T-helper 1 cell treated with Interleukin-12 subunit alpha and Interleukin-12 subunit beta and Interleukin-4 antibody, amounts not matched to agents 30 μg/mL and 1 μg/mL, for 36 hours (primary cell): ENCODE data around the gene SPIN1.

Experiments
- H3K27ac Mint-ChIP-seq: one replicate; pipeline ENCODE4 v1.8.0; 2021; ENCODE audit warnings: mild to moderate bottlenecking, mixed read lengths
- H3K27me3 Mint-ChIP-seq: one replicate; pipeline ENCODE4 v1.8.0; 2021; ENCODE audit warnings: low read depth, mixed read lengths
- H3K36me3 Mint-ChIP-seq: one replicate; pipeline ENCODE4 v1.8.0; 2021; ENCODE audit warnings: low read depth, mixed read lengths
- H3K4me1 Mint-ChIP-seq: one replicate; pipeline ENCODE4 v1.8.0; 2021; ENCODE audit warnings: low read depth, mixed read lengths
- H3K4me3 Mint-ChIP-seq: one replicate; pipeline ENCODE4 v1.8.0; 2021; ENCODE audit warnings: mild to moderate bottlenecking, moderate library complexity, mixed read lengths
- H3K9me3 Mint-ChIP-seq: one replicate; pipeline ENCODE4 v1.8.0; 2021; ENCODE audit warnings: mixed read lengths

Gene SPIN1

DNA sequence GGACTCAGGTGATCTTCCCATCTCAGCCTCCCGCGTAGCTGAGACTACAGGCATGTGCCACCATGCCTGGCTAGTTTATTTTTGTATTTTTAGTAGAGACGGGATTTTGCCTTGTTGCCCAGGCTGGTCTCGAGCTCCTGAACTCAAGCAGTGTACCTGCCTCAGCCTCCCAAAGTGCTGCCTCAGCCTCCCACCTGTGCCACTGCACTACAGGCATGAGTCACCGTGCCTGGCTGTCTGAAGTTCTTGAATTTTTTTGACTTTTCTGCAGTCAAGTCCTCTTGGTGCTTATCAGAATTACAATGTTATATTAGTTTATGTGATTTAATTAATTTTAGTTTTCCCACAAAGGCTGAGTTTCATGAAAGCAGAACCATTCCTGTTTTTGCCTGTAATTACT lies 9.8 kb downstream of the SPIN1 start:
- Mint-ChIP-seq H3K36me3 (peaks cover 11% of the 10 kb centered on the region), H3K27ac (no peak overlapping the region), H3K4me1 (peaks cover 19% of the 10 kb centered on the region), H3K27me3 (no peaks in the 10 kb centered on the region), H3K4me3 (no peak overlapping the region), H3K9me3 (no peaks in the 10 kb centered on the region)

DNA sequence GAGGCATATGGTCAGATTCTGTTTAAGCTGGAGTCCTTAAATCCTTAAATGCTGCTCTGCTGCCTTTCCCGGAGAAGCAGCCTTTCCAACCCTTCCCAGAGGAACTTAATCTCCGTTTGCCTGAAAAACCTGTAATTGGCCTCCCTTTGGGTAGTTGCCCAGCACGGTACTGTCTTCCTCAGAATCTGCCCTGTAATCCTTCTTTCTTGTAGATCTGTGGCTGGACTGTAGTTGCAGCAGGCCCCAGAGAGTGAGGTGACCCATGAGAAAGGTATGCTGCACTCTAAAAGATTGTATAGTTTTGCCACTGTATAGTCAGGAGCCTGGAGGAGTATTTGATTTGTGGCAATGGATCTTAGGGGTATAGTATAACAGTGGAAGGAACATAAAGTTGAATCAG lies 11.7 kb downstream of the SPIN1 start:
- no peak overlapping the region for H3K27ac Mint-ChIP-seq
- no peaks in the 10 kb centered on the region for H3K9me3 Mint-ChIP-seq
- no peaks in the 10 kb centered on the region for H3K27me3 Mint-ChIP-seq
- H3K36me3 Mint-ChIP-seq: peaks cover 11% of the 10 kb centered on the region
- H3K4me1 Mint-ChIP-seq: peaks cover 19% of the 10 kb centered on the region
- H3K4me3 Mint-ChIP-seq: no peak overlapping the region

DNA sequence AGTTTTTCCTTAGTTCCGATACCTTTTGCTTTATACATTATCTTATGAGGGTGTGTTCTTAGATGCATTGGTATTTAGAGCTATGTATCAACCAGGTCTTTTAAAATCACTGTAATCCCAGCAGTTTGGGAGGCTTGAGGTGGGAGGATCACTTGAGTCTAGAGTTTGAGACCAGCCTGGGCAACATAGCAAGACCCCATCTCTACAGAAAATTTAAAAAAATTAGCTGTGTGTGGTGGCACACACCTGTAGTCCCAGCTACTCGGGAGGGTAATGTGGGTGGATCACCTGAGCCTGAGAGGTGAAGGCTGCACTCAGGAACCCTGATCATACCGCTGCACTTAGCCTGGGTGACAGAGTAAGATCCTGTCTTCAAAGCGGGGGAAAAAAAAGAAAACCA lies 15.1 kb downstream of the SPIN1 start:
- H3K4me1 Mint-ChIP-seq: peaks cover 14% of the 10 kb centered on the region
- H3K9me3 Mint-ChIP-seq: no peaks in the 10 kb centered on the region
- H3K27me3 Mint-ChIP-seq: no peaks in the 10 kb centered on the region
- H3K27ac Mint-ChIP-seq: no peak overlapping the region
- no peak overlapping the region for H3K4me3 Mint-ChIP-seq
- peaks cover 10% of the 10 kb centered on the region for H3K36me3 Mint-ChIP-seq

DNA sequence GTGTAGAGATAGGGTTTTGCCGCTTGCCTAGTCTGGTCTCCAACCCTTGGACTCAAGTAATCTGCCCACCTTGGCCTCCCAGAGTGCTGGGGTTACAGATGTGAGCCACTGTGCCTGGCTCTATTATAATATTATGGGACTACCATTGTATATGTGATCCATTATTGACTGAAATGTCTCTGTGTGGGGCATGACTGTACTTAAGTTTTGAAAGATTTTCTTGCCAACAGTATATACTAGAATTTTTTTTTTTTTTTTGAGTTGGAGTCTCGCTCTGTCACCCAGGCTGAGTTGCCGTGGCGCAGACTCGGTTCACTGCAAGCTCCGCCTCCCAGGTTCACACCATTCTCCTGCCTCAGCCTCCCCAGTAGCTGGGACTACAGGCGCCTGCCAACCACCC lies 17.8 kb downstream of the SPIN1 start:
- Mint-ChIP-seq H3K27me3 (no peaks in the 10 kb centered on the region), H3K9me3 (peaks cover 14% of the 10 kb centered on the region), H3K4me1 (peaks cover 9% of the 10 kb centered on the region)

DNA sequence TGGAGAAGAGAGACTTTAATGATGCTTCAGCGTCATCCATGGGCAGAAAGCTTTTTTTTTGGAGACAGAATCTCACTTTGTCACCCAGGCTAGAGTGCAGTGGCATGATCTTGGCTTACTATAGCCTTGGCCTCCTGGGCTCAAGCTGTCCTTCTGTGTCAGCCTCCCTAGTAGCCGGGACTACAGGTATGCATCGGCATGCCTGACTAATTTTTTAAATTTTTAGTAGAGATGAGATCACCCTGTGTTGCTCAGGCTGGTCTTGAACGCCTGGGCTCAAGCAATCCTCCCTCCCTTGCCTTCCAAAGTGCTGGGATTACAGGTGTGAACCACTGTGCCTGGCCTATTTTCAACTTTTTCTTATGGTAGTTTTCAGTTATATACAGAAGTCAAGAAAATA lies 23.2 kb downstream of the SPIN1 start:
- H3K27me3 Mint-ChIP-seq: no peaks in the 10 kb centered on the region
- peaks cover 24% of the 10 kb centered on the region for H3K36me3 Mint-ChIP-seq
- H3K9me3 Mint-ChIP-seq: peaks cover 30% of the 10 kb centered on the region
- peaks cover 6% of the 10 kb centered on the region for H3K4me1 Mint-ChIP-seq
- H3K27ac Mint-ChIP-seq: no peak overlapping the region
- H3K4me3 Mint-ChIP-seq: no peak overlapping the region

More for the DNA sequence above, 17.8 kb downstream of the SPIN1 start:
- Mint-ChIP-seq H3K27ac (no peak overlapping the region), H3K36me3 (peaks cover 13% of the 10 kb centered on the region), H3K4me3 (no peak overlapping the region)

DNA sequence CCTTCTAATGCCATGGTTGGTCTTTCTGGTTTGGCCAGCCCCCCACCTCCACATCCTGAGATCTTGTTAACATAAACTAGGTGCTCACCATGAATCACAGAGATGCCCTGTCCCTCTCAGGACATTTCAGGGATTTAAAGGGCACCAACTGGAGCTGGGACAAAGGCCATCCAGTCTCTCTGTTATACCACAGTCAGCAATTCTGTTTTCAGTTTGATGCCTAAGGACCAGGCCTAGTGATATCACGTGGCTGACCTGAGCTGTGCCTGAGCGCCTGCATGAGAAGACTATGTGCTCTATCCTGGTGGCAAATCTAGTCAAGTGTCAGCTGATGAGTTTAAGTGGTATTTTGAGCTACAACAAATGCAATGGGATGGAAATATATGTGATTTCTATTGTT lies 26.1 kb downstream of the SPIN1 start:
- Mint-ChIP-seq H3K27me3 (no peaks in the 10 kb centered on the region), H3K27ac (no peak overlapping the region), H3K9me3 (peaks cover 47% of the 10 kb centered on the region), H3K36me3 (peaks cover 46% of the 10 kb centered on the region), H3K4me1 (peaks cover 22% of the 10 kb centered on the region), H3K4me3 (no peak overlapping the region)

DNA sequence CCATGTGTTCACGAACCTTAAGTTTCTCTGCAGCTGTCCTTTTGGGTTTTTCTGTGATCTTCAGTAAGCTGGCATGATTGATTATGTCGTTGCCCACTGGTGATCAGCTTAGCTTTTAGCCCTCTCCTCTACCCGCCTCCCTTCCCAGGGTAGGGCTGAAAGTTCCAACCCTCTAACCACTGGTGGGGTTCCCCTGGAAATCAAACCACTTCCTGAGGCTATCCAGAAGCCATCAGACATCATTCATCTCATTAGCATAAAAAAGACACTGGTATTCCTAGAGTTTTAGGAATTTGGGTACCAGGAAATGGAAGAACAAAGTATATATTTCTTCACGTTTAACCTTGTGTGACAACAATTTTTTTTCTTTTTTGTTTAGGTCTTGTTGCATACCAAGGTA lies 29.8 kb downstream of the SPIN1 start:
- H3K27ac Mint-ChIP-seq: peak overlapping the region; percentile 80
- peak overlapping the region; percentile 45 for H3K4me3 Mint-ChIP-seq
- H3K9me3 Mint-ChIP-seq: peaks cover 52% of the 10 kb centered on the region
- no peaks in the 10 kb centered on the region for H3K27me3 Mint-ChIP-seq
- peaks cover 59% of the 10 kb centered on the region for H3K36me3 Mint-ChIP-seq
- peaks cover 18% of the 10 kb centered on the region for H3K4me1 Mint-ChIP-seq

DNA sequence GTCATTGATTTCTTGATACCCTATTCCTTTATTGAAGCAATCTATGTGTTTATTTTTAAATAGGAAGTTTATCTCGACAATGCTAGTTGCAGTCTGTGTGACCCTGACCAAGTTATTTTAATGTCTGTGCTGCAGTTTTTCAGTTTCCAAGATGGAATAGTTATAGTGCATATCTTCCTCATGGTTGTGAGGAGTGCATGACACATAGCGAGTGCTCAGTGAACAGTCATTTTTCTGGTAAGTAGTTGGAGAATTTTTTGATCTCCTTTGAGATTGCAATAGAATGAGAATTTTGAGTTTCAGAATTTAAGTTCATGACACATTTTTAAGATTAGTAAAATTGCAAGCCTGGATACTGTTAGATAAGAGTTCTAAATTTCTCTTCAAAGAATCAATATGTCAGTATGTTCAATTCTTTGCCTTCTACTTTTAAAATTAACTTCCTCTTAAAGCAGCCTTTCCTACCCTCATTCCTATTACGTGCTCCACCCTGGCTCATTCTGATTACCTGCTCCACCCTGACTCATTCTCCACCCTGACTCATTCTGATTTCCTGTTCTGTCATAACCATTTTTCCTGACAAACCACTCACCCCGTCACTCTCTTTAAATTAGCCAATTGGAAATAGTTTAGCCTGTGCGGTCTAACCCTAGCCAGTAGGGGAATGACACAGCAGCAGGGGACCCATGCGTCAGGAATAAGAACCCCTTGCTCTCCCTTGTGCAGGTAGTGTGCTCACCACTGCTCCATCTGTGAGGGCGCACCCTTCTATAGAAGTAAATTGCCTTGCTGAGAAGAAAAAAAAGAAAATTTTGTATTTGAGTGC lies 30.7 kb downstream of the SPIN1 start:
- peaks cover 18% of the 10 kb centered on the region for H3K4me1 Mint-ChIP-seq
- H3K9me3 Mint-ChIP-seq: peaks cover 55% of the 10 kb centered on the region
- no peaks in the 10 kb centered on the region for H3K27me3 Mint-ChIP-seq
- H3K4me3 Mint-ChIP-seq: peak overlapping the region; percentile 44
- peaks cover 60% of the 10 kb centered on the region for H3K36me3 Mint-ChIP-seq
- H3K27ac Mint-ChIP-seq: peak overlapping the region; percentile 75

DNA sequence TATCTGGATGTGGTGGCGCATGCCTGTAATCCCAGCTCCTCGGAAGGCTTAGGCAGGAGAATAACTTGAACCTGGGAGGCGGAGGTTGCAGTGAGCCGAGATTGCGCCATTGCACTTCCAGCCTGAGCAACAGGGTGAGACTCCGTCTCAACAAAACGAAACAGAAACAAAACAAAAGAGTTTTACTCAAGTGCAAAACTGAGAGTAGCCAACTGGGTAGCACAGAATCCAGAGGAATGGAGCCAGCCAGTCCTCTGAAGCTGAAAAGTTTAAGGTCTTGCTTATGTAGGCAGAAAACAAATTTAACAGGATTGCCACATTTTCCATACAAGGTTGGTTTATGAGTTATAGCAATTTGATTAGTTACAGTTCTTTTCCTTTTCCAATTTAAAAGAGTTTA lies 32.0 kb downstream of the SPIN1 start:
- peaks cover 49% of the 10 kb centered on the region for H3K9me3 Mint-ChIP-seq
- H3K27ac Mint-ChIP-seq: no peak overlapping the region
- H3K4me1 Mint-ChIP-seq: peaks cover 18% of the 10 kb centered on the region
- H3K36me3 Mint-ChIP-seq: peaks cover 56% of the 10 kb centered on the region
- H3K27me3 Mint-ChIP-seq: no peaks in the 10 kb centered on the region
- H3K4me3 Mint-ChIP-seq: no peak overlapping the region

DNA sequence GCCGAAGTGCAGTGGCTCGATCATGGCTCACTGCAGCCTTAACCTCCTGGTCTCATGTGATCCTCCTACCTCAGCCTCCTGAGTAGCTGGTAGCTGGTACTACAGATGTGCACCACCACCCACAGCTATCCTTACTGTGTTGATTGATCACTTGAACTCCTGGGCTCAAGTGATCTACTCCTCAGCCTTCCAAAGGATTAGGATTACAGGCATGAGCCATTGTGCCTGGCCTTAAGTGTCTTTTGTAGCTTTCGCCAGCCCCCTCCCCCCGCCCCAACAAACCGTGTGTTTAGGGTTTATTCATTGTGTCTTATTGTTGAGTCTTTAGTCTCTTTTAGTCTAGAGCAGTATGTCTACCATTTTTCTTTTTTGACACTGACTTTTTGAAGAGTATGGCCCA lies 33.1 kb downstream of the SPIN1 start:
- H3K9me3 Mint-ChIP-seq: peaks cover 44% of the 10 kb centered on the region
- H3K36me3 Mint-ChIP-seq: peaks cover 59% of the 10 kb centered on the region
- no peaks in the 10 kb centered on the region for H3K27me3 Mint-ChIP-seq
- no peak overlapping the region for H3K4me3 Mint-ChIP-seq
- no peak overlapping the region for H3K27ac Mint-ChIP-seq
- peaks cover 21% of the 10 kb centered on the region for H3K4me1 Mint-ChIP-seq

DNA sequence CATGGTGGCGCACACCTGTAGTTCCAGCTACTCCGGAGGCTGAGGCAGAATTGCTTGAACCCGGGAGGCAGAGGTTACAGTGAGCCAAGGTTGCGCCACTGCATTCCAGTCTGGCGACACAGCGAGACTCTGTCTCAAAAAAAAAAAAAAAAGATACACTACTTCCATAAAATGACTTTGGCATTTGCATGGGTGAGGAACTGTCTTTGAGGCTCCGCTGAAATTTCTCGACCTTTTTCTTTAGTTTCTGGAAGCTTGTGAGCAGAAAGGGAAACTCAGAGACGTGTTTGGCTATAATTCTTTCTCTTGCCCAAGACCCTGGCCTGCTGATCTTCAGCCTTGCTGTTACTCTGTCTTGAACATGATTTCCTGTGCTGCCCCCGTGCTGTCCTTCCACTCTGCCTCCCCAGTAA lies 37.3 kb downstream of the SPIN1 start:
- Mint-ChIP-seq H3K4me1 (peaks cover 8% of the 10 kb centered on the region), H3K27ac (no peak overlapping the region), H3K9me3 (peaks cover 17% of the 10 kb centered on the region)

DNA sequence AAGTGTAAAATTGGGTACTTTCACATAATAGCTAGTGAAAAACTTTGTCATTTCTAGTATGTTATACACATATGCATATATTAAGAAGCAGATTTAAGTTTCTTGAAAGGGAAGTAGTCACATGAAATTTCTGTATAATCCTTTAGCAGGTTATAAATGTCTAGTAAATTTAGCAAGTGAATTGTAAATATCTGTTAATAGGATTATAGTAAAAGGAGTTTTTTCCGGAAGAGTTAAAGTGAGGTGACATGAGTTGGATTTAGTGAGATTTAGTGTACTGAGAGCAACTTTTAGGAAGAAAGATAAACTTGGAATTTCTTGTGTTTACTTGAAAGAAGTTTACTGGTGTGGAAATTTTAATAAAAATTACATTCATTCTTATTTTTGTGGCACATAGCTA lies 38.4 kb downstream of the SPIN1 start:
- no peaks in the 10 kb centered on the region for H3K27me3 Mint-ChIP-seq
- no peak overlapping the region for H3K4me3 Mint-ChIP-seq
- H3K4me1 Mint-ChIP-seq: peaks cover 8% of the 10 kb centered on the region
- H3K9me3 Mint-ChIP-seq: peaks cover 10% of the 10 kb centered on the region
- no peak overlapping the region for H3K27ac Mint-ChIP-seq
- H3K36me3 Mint-ChIP-seq: peaks cover 29% of the 10 kb centered on the region

More for the DNA sequence above, 37.3 kb downstream of the SPIN1 start:
- Mint-ChIP-seq H3K27me3 (no peaks in the 10 kb centered on the region), H3K36me3 (peaks cover 34% of the 10 kb centered on the region), H3K4me3 (no peak overlapping the region)

DNA sequence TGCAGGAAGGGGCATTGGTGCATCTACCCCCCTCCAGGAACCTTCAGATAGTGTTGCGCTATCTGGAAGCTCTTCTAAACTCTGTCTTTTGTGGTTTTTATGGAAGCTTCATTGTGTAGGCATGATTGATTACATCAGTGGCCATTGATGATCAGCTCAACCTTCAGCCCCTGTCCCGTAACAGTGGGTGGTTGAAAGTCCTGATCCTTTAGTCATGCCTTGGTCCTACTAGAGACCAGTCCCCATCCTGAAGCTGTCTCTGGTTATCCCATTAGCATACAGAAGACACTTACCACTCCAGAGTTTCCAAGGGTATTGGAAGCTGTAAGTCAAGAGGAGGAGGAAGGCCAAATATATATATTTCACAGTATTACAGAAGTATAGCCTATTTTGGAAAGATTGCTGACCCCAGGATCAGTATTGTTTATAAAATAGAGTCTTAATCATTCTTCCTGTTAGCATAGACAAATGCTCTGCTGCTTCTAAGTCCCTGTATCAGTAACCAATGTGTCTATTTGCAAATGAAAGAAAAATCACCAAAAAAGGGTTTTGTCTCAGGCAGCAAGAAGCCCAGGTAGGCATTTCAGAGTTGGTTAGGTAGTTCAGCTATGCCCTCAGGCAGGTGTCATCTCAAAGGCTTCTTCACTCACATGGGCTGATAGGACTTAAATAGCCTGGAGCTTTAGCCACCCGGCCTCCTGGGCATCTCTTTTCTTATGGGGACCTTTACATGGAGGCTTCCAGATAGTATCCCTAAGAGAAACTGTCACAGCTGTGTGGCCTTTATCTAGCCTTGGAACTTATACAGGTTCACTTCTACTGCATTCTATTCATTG lies 41.6 kb downstream of the SPIN1 start:
- Mint-ChIP-seq H3K27ac (no peak overlapping the region), H3K4me3 (no peak overlapping the region), H3K9me3 (no peaks in the 10 kb centered on the region), H3K4me1 (peaks cover 23% of the 10 kb centered on the region), H3K27me3 (no peaks in the 10 kb centered on the region), H3K36me3 (peaks cover 32% of the 10 kb centered on the region)

DNA sequence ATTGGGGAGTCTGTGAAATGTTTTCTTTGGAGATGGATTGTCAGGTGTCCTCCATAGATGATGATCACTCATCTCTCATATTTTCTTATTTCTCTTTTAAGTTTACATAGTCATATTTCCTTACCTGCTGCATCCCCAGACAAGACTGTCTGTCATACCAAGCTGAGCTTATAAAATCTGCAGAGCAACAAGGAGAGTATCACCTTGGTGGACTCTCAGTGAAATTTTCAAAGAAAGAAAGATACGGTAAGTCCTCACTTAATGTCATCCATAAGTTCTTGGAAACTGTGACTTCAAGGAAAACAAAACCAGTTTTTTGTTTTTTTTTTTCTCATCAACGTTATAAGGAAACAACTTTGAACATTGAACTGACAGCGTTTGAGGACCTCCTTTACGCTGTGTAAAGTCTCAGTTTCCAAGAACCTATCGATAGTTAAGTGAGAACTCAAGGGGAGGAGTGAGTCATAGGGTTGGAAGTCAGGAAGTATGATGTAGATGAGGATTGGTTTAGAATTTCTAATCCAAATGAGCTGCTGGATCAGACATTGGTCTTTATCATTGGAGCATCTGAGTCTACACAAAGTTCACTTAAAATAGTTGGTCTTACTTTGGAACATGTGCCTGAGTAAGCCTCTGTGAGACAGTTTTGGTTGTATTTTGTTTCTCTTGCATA lies 45.5 kb downstream of the SPIN1 start:
- no peaks in the 10 kb centered on the region for H3K9me3 Mint-ChIP-seq
- no peaks in the 10 kb centered on the region for H3K27me3 Mint-ChIP-seq
- peak overlapping the region; percentile 62 for H3K27ac Mint-ChIP-seq
- peaks cover 46% of the 10 kb centered on the region for H3K36me3 Mint-ChIP-seq
- H3K4me3 Mint-ChIP-seq: peak overlapping the region; percentile 55
- peaks cover 36% of the 10 kb centered on the region for H3K4me1 Mint-ChIP-seq
